ENCODE measurements around the gene FGD2.

Gene FGD2

GRCh38 chr6:37005061-37005810 is at the start of gene FGD2:
FGD2 (plus strand) TSS chr6:37005655; CDS start chr6:37005818, 163 bp downstream.
- no peak for DNase-seq (ENCODE audit: low read depth)

GRCh38 chr6:36955671-36956445 is 49.6 kb upstream of the FGD2 start:
- no peak for DNase-seq (ENCODE audit: low read depth)

GRCh38 chr6:36956446-36956820 is 49.0 kb upstream of the FGD2 start:
- no peak for DNase-seq (ENCODE audit: low read depth)

- DNase-seq (ENCODE audit: low read depth): no peak
These were observed 47.6 kb upstream of the FGD2 start for GRCh38 chr6:36957773-36958271.

- no peak for DNase-seq (ENCODE audit: low read depth)
These were observed 46.5 kb upstream of the FGD2 start for GRCh38 chr6:36958775-36959554.

GRCh38 chr6:36959555-36960250 is 45.8 kb upstream of the FGD2 start:
- DNase-seq (ENCODE audit: low read depth): no peak

GRCh38 chr6:36961441-36962435 is 43.7 kb upstream of the FGD2 start:
- no peak for DNase-seq (ENCODE audit: low read depth)

- DNase-seq (ENCODE audit: low read depth): peak; percentile 44
These were observed 42.6 kb upstream of the FGD2 start for GRCh38 chr6:36962874-36963273.

- no peak for DNase-seq (ENCODE audit: low read depth)
These were observed 41.8 kb upstream of the FGD2 start for GRCh38 chr6:36963451-36964290.

GRCh38 chr6:36964349-36964748 is 41.1 kb upstream of the FGD2 start:
- DNase-seq (ENCODE audit: low read depth): no peak

GRCh38 chr6:36964908-36965307 is 40.5 kb upstream of the FGD2 start:
- DNase-seq (ENCODE audit: low read depth): no peak

GRCh38 chr6:36967301-36967700 is 38.2 kb upstream of the FGD2 start:
- DNase-seq (ENCODE audit: low read depth): no peak

GRCh38 chr6:36967757-36968156 is 37.7 kb upstream of the FGD2 start:
- DNase-seq (ENCODE audit: low read depth): no peak

- no peak for DNase-seq (ENCODE audit: low read depth)
These were observed 37.0 kb upstream of the FGD2 start for GRCh38 chr6:36968266-36968977.

GRCh38 chr6:36969240-36969691 is 36.2 kb upstream of the FGD2 start:
- no peak for DNase-seq (ENCODE audit: low read depth)

GRCh38 chr6:36969988-36970891 is 35.2 kb upstream of the FGD2 start:
- DNase-seq (ENCODE audit: low read depth): no peak

- DNase-seq (ENCODE audit: low read depth): no peak
These were observed 34.3 kb upstream of the FGD2 start for GRCh38 chr6:36970892-36971842.

Measured in stimulated activated CD4-positive, alpha-beta T cell treated with anti-CD3 and anti-CD28 coated beads, Interleukin-2, amount 100 ng/mL, for 4 hours (primary cell).